ENCODE results near the gene MMD. TPM values are rescaled to one million over a fixed set of nuclear protein-coding genes. Genes with fewer than 3 reads are reported as not detected.

MMD gene
- total and polyA plus RNA-seq, 2 of the 13 experiments (the other 11 are each of a cell fraction or from before 2014, with no cell fraction given), result 121 to 225 TPM

DNA sequence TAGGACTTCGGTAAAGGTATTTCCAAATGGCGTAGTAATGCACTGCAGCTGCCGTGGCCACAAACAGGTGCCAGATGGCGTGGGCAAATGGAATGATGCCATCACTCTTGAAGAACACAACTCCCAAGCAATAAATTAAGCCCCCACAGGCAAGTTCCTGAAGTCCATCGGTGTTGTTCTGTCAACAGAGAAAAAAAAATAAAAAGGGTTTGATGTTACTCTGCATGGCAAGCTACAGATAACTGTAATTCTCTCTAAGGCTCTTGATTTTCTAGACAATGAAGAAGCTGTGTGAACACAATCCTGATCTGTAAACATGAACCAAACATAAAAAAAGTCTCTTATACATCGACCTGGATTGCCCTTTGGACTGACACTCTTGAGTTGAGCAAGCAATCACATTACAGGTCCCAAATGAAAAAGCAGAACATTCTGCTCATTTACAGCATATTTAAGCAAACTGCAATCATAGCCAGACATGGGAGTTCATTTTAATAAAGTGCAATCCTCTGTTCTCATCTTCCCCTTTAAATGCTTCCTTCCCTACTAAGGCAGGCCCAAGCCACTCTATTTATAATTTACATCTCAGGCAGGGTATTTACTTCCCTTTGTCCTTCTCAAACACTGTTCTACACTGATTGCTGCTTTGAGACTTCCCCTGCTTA, 27.1 kb downstream of the MMD start (continued):
- TF ChIP-seq, protein P1, sequence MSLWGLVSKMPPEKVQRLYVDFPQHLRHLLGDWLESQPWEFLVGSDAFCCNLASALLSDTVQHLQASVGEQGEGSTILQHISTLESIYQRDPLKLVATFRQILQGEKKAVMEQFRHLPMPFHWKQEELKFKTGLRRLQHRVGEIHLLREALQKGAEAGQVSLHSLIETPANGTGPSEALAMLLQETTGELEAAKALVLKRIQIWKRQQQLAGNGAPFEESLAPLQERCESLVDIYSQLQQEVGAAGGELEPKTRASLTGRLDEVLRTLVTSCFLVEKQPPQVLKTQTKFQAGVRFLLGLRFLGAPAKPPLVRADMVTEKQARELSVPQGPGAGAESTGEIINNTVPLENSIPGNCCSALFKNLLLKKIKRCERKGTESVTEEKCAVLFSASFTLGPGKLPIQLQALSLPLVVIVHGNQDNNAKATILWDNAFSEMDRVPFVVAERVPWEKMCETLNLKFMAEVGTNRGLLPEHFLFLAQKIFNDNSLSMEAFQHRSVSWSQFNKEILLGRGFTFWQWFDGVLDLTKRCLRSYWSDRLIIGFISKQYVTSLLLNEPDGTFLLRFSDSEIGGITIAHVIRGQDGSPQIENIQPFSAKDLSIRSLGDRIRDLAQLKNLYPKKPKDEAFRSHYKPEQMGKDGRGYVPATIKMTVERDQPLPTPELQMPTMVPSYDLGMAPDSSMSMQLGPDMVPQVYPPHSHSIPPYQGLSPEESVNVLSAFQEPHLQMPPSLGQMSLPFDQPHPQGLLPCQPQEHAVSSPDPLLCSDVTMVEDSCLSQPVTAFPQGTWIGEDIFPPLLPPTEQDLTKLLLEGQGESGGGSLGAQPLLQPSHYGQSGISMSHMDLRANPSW (CRISPR knock-in tag; IDR thresholded peaks at IDR 0.05; ENCODE audit: borderline replicate concordance), result no peak
- TF ChIP-seq HOXA3 (CRISPR knock-in tag; IDR thresholded peaks at IDR 0.05) (peak; percentile 63), ATM (IDR thresholded peaks at IDR 0.05; ENCODE audit: borderline replicate concordance) (no peak), ZNF619 (CRISPR knock-in tag; IDR thresholded peaks at IDR 0.05) (no peak), SP4 (CRISPR knock-in tag; IDR thresholded peaks at IDR 0.05) (no peak), TOPORS (CRISPR knock-in tag; IDR thresholded peaks at IDR 0.05) (no peak)
- TF ChIP-seq, protein P2, sequence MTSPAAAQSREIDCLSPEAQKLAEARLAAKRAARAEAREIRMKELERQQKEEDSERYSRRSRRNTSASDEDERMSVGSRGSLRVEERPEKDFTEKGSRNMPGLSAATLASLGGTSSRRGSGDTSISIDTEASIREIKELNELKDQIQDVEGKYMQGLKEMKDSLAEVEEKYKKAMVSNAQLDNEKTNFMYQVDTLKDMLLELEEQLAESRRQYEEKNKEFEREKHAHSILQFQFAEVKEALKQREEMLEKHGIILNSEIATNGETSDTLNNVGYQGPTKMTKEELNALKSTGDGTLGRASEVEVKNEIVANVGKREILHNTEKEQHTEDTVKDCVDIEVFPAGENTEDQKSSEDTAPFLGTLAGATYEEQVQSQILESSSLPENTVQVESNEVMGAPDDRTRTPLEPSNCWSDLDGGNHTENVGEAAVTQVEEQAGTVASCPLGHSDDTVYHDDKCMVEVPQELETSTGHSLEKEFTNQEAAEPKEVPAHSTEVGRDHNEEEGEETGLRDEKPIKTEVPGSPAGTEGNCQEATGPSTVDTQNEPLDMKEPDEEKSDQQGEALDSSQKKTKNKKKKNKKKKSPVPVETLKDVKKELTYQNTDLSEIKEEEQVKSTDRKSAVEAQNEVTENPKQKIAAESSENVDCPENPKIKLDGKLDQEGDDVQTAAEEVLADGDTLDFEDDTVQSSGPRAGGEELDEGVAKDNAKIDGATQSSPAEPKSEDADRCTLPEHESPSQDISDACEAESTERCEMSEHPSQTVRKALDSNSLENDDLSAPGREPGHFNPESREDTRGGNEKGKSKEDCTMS (CRISPR knock-in tag; conservative IDR thresholded peaks at IDR 0.05), result no peak
- TF ChIP-seq, protein P3, sequence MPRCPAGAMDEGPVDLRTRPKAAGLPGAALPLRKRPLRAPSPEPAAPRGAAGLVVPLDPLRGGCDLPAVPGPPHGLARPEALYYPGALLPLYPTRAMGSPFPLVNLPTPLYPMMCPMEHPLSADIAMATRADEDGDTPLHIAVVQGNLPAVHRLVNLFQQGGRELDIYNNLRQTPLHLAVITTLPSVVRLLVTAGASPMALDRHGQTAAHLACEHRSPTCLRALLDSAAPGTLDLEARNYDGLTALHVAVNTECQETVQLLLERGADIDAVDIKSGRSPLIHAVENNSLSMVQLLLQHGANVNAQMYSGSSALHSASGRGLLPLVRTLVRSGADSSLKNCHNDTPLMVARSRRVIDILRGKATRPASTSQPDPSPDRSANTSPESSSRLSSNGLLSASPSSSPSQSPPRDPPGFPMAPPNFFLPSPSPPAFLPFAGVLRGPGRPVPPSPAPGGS (CRISPR knock-in tag; IDR thresholded peaks at IDR 0.05), result no peak
- TF ChIP-seq, protein P4, sequence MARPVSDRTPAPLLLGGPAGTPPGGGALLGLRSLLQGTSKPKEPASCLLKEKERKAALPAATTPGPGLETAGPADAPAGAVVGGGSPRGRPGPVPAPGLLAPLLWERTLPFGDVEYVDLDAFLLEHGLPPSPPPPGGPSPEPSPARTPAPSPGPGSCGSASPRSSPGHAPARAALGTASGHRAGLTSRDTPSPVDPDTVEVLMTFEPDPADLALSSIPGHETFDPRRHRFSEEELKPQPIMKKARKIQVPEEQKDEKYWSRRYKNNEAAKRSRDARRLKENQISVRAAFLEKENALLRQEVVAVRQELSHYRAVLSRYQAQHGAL (CRISPR knock-in tag; IDR thresholded peaks at IDR 0.05; ENCODE audit: not compliant biosample characterization), result no peak
- TF ChIP-seq, protein P5, sequence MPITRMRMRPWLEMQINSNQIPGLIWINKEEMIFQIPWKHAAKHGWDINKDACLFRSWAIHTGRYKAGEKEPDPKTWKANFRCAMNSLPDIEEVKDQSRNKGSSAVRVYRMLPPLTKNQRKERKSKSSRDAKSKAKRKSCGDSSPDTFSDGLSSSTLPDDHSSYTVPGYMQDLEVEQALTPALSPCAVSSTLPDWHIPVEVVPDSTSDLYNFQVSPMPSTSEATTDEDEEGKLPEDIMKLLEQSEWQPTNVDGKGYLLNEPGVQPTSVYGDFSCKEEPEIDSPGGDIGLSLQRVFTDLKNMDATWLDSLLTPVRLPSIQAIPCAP (CRISPR knock-in tag; IDR thresholded peaks at IDR 0.05; ENCODE audit: low read depth), result no peak
- TF ChIP-seq, protein P6, sequence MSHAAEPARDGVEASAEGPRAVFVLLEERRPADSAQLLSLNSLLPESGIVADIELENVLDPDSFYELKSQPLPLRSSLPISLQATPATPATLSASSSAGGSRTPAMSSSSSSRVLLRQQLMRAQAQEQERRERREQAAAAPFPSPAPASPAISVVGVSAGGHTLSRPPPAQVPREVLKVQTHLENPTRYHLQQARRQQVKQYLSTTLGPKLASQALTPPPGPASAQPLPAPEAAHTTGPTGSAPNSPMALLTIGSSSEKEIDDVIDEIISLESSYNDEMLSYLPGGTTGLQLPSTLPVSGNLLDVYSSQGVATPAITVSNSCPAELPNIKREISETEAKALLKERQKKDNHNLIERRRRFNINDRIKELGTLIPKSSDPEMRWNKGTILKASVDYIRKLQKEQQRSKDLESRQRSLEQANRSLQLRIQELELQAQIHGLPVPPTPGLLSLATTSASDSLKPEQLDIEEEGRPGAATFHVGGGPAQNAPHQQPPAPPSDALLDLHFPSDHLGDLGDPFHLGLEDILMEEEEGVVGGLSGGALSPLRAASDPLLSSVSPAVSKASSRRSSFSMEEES (CRISPR knock-in tag; IDR thresholded peaks at IDR 0.05), result peak; percentile 60; the same call in 1 of the 2 replicates
